GM18505 (cell line): Measurements from ENCODE around the gene SLC12A8.

Experiments used
- ATAC-seq: cut with Tn5 transposase; IDR thresholded peaks from one replicate; pipeline ENCODE4 v1.9.1; 2021; ENCODE audit not compliant: unreplicated experiment
- POLR2A ChIP-seq: IDR thresholded peaks from 4 replicates; pipeline ENCODE4 v1.6.1; 2011; ENCODE audit warnings: borderline replicate concordance; ENCODE audit not compliant: insufficient read depth, insufficient read length; ENCODE audit errors: extremely low read depth

The SLC12A8 gene

GRCh38 chr3:125125821-125126245 lies 86.7 kb downstream of the SLC12A8 start:
- TF ChIP-seq POLR2A: no peak
- no peak for ATAC-seq

- ATAC-seq: no peak
- no peak for TF ChIP-seq POLR2A
Observed at GRCh38 chr3:125123451-125124305, 88.9 kb downstream of the SLC12A8 start.

DNA sequence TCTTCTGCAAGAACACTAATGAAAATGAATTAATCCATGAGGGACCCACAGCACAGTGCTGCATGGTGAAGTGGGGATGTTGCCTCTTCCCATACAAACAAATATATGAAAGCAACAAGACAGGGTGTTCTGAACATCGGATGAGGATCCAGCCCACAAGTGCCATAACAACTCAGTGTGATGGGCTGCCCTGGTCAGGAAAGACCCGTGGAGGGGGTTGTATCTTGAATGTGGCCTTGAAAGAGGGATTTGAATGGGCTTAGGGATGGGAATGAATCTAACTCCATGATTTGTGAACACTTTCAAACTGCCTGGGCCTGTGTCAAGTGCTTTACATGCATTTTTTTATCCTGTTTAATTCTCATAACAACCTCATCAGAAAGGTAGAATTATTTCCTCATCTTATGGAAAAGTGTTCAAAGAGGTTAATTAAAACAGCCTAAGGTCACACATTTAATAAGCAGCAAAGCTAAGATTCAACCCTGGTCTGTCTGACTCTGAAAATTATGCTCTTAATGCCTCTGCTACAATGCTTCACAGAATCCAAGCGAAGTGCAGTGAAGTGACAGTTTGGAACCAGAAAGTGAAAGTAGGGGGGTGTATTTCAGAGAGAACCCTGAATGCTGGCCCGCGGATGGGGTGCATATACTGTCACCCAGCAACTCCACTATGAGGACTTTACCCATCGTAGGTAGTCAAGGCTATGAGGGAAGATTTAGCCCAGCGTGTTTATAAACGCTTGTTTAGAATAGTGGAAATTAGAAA lies 91.1 kb downstream of the SLC12A8 start:
- ATAC-seq: peak; percentile 48
- peak; percentile 25 for TF ChIP-seq POLR2A

GRCh38 chr3:125120379-125121122 lies 92.0 kb downstream of the SLC12A8 start:
- ATAC-seq: no peak
- TF ChIP-seq POLR2A: peak; percentile 39

- TF ChIP-seq POLR2A: peak; percentile 54
- peak; percentile 40 for ATAC-seq
Observed at GRCh38 chr3:125119752-125120378, 92.7 kb downstream of the SLC12A8 start.

- TF ChIP-seq POLR2A: no peak
- ATAC-seq: no peak
Observed at GRCh38 chr3:125118600-125118999, 93.9 kb downstream of the SLC12A8 start.

GRCh38 chr3:125117631-125118191 lies 94.8 kb downstream of the SLC12A8 start:
- ATAC-seq: no peak
- no peak for TF ChIP-seq POLR2A

GRCh38 chr3:125116311-125117080 lies 96.1 kb downstream of the SLC12A8 start:
- ATAC-seq: no peak
- TF ChIP-seq POLR2A: no peak

DNA sequence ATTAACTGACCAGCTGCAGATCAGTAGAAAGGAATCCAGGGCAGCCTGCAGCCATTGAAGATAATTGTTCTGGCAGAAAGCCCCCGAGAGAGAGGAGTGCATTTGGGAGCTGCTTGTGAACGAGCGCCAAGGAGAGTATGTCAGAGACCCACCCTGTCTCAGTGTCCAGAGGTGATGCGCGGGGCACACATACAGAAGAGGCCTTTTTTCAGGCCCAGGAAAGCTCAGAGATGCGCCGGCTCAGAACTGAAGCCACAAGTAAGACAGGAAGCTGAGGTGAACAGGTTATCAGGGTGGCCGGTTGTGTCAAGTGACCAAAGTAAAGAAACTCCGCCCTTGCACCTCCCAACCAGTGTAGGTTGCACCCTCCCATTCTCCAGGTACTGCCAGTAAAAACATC lies 96.9 kb downstream of the SLC12A8 start:
- no peak for TF ChIP-seq POLR2A
- ATAC-seq: no peak

DNA sequence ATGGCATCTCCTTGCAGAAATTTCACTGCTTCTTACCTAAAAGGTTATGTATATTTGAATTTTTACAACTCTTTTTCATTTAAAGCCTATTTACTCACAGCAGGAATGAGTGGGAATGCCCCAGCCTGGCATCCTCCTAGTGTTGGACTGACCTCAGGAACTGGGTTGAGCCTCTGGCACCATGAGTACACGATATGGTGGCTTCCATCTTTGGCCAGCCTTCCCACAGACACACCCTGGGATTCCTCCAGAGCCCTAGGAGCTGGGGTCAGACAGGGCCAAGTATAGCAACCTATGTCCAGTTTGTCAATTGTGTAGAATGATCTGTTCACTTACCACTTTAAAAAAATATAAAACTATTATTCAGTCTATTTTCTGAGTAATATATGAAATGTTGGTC lies 99.6 kb downstream of the SLC12A8 start:
- no peak for TF ChIP-seq POLR2A
- no peak for ATAC-seq

DNA sequence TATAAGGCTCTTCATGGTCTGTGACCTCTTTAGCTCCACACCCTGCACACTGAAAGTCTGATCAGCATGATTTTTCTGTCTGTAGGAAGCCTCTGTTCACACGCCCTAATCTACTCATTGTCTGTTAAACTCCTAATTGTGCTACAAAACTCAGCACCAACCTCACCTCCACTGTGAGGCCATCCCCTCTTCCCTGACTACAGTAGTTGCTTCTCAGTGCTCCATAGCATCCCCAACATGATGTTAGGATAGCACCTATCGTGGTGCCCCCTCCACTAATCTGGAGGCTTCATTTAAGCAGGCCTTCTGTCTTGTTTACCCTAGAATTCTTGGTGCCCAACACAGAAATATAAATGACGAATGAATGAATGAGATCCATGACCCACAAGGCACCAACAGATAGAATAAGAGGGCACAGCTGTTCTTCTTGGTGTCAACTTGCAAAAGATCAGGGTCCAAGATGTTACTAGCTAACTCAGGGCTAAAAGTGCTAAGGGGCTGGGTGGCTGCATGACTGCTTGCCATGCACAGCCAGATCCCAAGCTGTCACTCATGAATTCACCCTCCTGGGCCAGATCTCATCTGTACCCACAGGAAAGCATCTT lies 101.6 kb downstream of the SLC12A8 start:
- ATAC-seq: no peak
- no peak for TF ChIP-seq POLR2A
